HG03575 (cell line): ENCODE measurements around the gene PTCH1.

ENCODE experiments used
- ATAC-seq: cut with Tn5 transposase; IDR thresholded peaks from one replicate; pipeline ENCODE4 v1.9.1; 2021; ENCODE audit not compliant: unreplicated experiment, insufficient number of reproducible peaks, low FRiP score; ENCODE audit errors: extremely low read depth

The PTCH1 gene

DNA sequence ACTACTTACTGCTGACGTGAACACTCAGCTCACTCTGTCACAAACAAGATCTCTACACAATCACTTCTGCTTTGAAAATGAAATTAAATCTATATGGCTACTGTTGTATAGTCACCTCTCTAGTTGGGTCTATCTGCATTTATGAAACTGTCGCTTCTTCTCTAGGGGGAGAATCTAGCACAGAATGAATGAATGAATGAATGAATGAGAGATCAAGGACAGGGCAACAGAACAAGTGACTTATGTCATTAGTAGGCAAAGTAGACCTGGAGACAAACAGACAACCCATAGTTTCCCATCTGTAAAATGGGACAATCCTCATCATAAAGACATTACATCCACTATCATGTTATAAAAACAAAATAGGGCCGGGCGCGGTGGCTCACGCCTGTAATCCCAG lies 13.4 kb downstream of the PTCH1 start:
- no peak for ATAC-seq

- ATAC-seq, result no peak
Measured at GRCh38 chr9:95502248-95502647, 14.5 kb downstream of the PTCH1 start.

DNA sequence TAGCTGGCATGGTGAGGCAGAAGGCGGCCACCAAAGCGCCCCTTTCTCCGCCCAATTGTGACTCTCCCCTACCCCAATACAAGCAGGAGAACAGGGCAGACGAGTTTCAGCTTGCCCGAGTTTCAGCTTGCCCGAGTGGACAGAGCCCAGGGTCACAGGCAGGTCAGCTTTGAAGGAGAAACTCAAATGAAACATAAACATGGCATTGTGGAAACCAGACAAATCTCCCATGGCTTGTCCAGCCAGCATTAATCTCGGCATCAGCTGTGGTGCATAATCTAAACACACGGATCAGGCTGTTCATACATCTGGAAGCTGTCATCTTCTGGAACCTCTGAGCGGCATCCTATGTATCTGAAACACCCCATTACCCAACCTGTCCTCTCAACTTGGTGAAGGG lies 16.9 kb downstream of the PTCH1 start:
- no peak for ATAC-seq

DNA sequence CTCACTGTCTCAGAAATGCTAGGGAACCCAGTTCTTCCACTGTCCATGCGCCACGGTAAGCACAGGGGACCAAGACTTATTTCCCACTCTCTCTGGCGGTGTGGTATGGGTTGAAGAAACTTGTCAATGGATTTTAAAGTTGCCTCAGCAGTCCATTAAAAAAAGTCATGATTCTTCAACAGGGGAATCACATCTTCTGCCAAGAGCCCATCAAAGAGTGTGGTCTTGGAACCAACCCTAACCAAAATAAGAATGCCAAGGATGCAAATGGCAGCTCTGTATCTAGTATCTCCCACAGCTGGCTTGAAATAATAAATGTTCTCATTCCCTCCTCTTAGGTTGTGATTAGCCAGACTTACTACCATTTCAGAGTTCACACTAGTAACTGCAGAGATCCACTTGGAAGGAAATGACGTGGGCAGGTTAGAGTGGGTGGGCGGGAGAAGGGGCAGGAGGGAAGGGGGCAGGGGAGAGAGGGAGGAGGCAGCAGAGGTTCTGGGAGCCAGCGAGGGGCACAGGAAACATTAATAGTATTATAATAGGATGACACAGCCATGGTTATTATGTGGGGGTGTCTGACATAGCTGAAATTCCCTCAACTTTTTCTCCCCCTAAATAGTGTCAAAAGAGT lies 17.6 kb downstream of the PTCH1 start:
- no peak for ATAC-seq

DNA sequence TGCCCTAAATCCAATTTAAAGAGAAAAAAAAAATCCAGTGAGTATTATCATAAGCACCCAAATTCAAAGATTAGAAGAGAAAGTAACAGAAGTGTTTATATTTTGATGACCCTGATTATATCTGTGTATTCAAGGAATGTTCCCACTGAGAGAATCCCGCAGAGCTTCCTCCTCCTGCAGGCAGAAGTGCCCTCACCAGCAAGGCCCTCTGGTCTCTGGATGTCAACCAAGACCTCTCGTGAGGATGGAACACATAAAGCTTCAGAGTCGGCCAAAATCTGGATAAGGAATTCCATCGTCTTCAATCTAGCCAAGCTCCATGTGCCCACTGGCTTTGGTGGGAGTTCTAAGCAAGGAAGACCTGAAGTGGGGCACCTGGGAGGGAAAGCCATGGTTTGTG lies 18.1 kb downstream of the PTCH1 start:
- no peak for ATAC-seq

GRCh38 chr9:95497772-95498171 lies 19.0 kb downstream of the PTCH1 start:
- ATAC-seq, result no peak

DNA sequence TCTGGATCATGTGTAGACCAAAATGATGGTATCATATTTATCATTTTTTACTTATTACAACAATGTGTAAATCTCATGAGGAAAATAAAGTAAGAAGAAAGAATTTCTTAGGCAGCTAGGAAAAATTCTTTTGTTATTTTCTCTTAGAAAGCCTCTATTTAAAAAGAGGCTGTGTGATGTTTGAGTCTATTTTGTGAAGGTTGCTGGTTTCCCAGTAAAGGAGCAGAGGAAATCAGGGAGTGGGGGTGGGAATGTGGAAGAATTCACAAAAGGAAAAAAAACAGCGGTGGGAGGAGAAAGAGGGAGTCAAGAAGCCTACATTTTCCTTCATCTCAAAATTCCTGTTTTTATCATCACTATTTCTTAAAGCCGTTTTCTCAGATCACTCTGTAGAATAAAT lies 20.1 kb downstream of the PTCH1 start:
- ATAC-seq, result no peak

DNA sequence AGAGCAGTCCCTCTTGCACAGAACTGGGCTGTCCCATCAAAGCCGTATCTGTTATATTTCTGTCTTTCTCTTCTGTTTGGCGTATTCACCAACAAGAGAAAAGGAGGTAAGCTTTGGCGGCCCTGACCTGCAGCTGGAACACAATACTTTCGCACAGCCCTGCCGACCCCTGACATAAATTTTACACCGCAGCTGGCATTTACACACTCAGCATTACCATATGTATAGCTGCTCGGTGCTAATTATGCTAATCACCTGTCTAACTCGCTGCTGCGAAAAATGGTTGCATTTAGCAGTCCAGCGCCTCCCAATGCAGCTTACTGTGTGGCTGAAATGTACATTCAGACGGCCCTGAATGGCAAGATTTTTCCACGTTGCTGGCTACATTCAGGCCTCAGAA lies 20.8 kb downstream of the PTCH1 start:
- no peak for ATAC-seq

DNA sequence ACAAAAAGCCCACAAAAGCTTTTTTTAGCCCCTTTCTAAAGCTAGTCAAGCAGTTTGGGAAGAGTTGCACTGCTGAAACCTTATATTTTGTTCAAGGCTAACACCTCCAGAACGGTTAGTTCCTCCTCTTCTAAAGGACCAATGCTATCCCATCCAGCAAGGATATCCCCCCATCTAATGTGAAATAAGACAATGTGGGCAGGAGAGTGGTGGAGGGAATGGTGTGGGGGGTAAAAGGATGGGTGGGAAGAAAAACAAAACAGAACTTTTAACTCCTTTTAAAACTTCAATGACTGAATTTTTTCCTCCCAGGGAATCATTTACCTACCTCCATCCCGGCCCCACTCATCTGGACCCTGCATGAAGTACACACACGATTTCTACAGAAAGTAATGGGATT lies 21.2 kb downstream of the PTCH1 start:
- ATAC-seq, result no peak

DNA sequence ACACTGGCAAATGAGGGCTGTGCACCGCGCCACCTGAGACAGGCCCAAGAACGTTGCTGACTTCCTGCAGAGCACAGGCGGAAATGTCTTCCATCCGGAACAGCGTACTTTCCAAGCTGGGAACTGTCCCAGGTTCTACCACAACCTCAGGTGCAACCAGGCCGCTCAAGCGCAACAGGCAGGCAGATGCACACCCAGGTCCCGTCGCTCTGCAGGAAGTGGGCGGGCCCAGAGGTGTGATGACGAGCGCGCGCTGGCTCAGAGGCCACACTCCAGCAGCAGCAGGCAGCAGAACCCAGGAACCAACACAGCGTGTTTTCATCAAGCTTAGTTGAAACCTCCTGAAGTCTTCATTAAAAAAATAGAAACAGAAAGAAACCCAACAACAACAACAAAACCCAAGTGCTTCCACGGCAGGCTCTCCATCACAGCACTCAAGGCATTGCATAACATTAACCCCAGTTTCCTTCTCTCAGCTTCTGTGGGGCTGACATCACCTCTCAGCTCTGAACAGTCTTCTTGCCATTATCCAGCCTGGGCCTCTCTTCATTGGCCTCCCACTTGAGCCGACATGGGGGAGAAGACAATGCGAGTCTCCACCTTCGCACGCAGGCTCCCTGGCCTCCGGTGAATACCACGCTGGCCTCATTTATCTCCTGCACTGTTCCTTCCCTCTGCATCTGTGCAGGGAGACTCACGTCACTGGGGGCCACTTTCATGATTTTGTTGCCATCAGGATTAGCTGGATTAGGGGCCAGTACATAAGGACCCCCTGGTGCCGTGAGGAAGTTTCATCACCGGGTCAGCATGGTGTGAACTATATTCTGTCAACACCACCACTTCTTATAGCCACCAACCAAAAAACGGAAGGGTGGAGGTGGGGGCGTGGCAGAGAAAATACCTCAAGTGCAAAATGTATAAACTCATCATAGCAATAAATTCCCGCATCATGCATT lies 22.1 kb downstream of the PTCH1 start:
- peak; percentile 65 for ATAC-seq

DNA sequence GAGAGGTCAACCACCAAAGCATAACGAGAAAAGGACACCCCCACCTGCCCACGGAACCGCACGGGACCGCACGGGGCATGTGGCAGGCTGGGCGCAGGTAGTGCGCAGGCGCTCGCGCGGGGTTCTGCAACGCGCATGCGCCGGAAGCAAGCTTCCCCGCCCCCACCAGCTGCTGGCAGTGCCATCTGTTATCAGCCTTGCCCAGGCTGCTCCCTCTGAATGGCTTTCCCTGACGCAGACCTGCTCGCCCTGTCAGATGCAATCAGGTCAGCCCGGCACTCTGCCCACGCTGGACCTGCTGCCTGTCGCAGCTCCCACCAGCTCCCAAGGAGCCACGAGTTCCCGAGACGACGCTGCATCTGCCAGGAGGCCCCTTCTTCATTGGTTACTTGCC lies 22.8 kb downstream of the PTCH1 start:
- no peak for ATAC-seq

GRCh38 chr9:95493402-95493801 lies 23.4 kb downstream of the PTCH1 start:
- no peak for ATAC-seq

GRCh38 chr9:95491543-95492320 lies 25.0 kb downstream of the PTCH1 start:
- no peak for ATAC-seq

DNA sequence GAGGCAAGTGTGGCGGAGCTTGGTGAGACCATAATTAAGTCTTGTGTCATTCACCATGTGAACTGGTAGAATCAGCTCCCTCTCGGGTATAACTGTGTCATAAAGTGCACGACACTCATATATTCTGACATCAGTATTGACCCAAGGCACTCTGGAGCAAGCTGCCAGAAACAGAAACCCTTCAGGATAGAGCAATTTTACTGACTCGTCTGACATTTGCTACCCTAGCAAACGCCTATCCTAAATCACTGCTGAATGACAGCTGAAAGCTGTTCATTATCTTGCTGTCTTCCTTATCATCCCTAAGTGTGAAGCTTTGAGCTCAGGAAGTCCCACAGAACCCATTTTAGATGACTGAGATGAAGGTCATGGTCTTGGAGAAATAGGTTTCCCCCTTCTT lies 27.8 kb downstream of the PTCH1 start:
- no peak for ATAC-seq

DNA sequence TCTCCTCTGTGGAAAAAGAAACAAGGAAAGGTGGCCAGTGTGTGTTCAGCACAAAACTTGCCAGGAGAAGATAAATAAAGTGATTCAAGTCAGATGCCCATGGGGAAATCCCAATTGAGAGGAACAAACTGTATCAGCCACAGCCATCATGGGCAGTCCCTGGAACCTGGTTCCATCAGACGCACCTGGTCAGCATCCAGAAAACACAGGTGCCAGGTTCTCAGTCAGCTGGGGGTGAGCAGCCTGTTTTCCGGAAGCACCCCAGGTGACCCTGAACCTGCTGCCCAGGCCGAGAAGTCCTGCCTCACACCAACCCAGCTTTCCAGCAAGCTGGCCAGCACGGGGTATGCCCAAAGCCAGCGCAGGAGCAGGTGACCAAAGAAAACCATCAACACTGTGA lies 30.5 kb downstream of the PTCH1 start:
- no peak for ATAC-seq

GRCh38 chr9:95484225-95484624 lies 32.5 kb downstream of the PTCH1 start:
- no peak for ATAC-seq

DNA sequence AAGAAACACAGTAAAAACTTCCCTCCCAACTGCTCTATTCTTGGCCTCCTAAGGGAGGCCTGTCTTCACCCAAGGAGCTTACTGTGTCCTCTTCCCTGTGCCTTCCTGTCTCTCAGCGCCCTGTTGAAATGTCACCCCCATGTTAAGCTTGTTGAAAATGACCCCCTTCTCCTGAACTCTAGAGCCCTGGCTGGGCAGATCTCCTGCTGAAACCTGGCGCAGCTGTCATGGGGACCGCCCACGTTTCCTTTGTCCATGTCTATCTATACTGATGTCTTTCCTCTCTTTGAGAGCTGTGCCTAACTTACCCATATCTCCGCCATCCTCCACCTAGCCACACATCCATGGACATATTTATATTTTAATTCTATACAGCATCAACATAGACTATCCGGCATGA lies 33.3 kb downstream of the PTCH1 start:
- no peak for ATAC-seq

DNA sequence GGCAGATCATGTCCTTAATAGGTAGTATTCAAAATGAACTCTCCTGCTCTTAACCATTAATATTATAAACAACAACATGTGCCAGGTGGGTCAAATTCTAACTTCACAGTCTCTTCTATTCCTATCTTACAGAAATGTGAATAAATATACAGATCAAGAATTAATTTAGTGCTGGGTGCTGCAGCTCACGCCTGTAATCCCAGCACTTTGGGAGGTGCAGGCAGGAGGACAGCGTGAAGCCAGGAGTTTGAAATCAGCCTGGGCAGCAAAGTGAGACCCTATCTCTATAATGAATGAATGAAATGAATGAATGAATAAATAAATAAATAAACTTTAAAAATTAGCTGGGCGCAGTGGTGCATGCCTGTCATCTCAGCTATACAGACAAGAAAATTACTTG lies 34.1 kb downstream of the PTCH1 start:
- no peak for ATAC-seq

- ATAC-seq, result no peak
Measured at GRCh38 chr9:95481000-95481399, 35.8 kb downstream of the PTCH1 start.

DNA sequence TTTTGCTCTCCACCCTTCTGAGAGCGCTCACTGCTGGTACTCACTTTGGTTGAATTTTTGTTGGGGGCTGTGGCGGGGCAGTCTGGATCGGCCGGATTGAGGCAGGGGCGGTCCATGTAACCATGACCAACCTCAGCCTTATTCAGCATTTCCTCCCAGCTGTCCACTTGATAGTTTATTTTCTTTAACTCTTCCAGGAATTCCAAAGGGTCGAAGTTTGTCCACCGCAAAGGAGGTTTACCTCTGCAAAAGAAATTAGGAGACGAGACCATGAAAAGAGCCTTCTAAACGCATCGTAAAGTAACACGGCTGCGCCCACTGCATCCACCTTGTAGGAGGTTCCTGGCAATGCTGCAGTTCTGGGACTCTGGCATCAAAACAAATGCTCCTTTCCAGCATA lies 36.4 kb downstream of the PTCH1 start:
- ATAC-seq, result no peak
